GM21723 (cell line): ENCODE results near the gene GH1.
"Not testable (repeated sequence)": the region's sequence is repeated elsewhere in the genome, so short reads cannot be mapped to it uniquely, and the experiment has no call there.

Experiments used
- ATAC-seq: cut with Tn5 transposase; IDR thresholded peaks from one replicate; pipeline ENCODE4 v1.9.1; 2021; ENCODE audit warnings: mild to moderate bottlenecking, moderate library complexity; ENCODE audit not compliant: unreplicated experiment

GH1 gene

GRCh38 chr17:63869491-63870291 is 48.9 kb downstream of the GH1 start:
- ATAC-seq, result not testable (repeated sequence)
